SK-N-DZ (cell line): ENCODE measurements around the gene CANT1.
A peak's percentile ranks its signal among the peaks of the same experiment; 100 is the strongest.
"Not testable (repeated sequence)": the region's sequence is repeated elsewhere in the genome, so short reads cannot be mapped to it uniquely, and the experiment has no call there.

Source experiments
- DNase-seq: peaks from one replicate; pipeline ENCODE4 v3.0.0-alpha.2; 2015; ENCODE audit warnings: low spot score

Gene CANT1

GRCh38 chr17:78977997-78978973, 31.3 kb downstream of the CANT1 start:
- no peak for DNase-seq

- DNase-seq, result no peak
These were observed 32.0 kb downstream of the CANT1 start for GRCh38 chr17:78977681-78977943.

- DNase-seq, result no peak
These were observed 32.5 kb downstream of the CANT1 start for GRCh38 chr17:78976907-78977680.

- no peak for DNase-seq
These were observed 34.7 kb downstream of the CANT1 start for GRCh38 chr17:78974635-78975591.

GRCh38 chr17:78973792-78974520, 35.6 kb downstream of the CANT1 start:
- DNase-seq, result no peak

- DNase-seq, result no peak
These were observed 36.4 kb downstream of the CANT1 start for GRCh38 chr17:78973196-78973595.

GRCh38 chr17:78972507-78973105, 37.0 kb downstream of the CANT1 start:
- no peak for DNase-seq

GRCh38 chr17:78971756-78972506, 37.6 kb downstream of the CANT1 start:
- no peak for DNase-seq

GRCh38 chr17:78970834-78971755, 38.5 kb downstream of the CANT1 start:
- peak; percentile 90 for DNase-seq

- DNase-seq, result no peak
These were observed 39.7 kb downstream of the CANT1 start for GRCh38 chr17:78969865-78970264.

- DNase-seq, result no peak
These were observed 41.7 kb downstream of the CANT1 start for GRCh38 chr17:78967782-78968362.

- DNase-seq, result no peak
These were observed 42.5 kb downstream of the CANT1 start for GRCh38 chr17:78966910-78967600.

- DNase-seq, result peak; percentile 61
These were observed 43.3 kb downstream of the CANT1 start for GRCh38 chr17:78966123-78966813.

- DNase-seq, result no peak
These were observed 44.1 kb downstream of the CANT1 start for GRCh38 chr17:78965491-78965924.

- no peak for DNase-seq
These were observed 46.2 kb downstream of the CANT1 start for GRCh38 chr17:78963378-78963777.

GRCh38 chr17:78962984-78963348, 46.6 kb downstream of the CANT1 start:
- DNase-seq, result not testable (repeated sequence)
